22Rv1 (cell line): ENCODE measurements around the gene ZSCAN1.

Source experiments
- ZFX ChIP-seq: fragments of 450-650 bp; IDR thresholded peaks from 2 replicates; pipeline ENCODE4 v1.6.1; 2017; ENCODE audit warnings: antibody characterized with exemption, borderline replicate concordance
- TF ChIP-seq, protein P1 (sequence below): fragments of 450-650 bp; IDR thresholded peaks from 2 replicates; pipeline ENCODE4 v1.5.1; 2017; ENCODE audit warnings: mild to moderate bottlenecking

DNA sequence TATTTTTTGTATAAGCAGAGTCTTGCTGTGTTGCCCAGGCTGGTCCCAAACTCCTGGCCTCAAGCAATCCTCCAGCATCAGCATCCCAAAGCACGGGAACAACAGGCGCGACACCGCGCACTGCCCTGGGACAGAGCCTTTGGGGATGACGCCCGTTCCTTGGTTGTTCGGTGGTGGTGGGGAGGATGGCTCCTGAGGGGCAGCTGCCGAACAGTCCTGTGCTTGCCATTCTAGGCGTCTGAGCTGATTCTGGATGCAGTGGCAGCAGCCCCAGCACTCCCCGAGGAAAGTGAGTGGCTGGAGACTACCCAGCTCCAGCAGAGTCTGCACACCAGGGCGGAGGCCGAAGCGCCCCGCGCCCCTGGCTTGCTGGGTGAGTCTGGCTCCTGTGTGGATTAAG, 18.4 kb downstream of the ZSCAN1 start:
- TF ChIP-seq, protein P1, sequence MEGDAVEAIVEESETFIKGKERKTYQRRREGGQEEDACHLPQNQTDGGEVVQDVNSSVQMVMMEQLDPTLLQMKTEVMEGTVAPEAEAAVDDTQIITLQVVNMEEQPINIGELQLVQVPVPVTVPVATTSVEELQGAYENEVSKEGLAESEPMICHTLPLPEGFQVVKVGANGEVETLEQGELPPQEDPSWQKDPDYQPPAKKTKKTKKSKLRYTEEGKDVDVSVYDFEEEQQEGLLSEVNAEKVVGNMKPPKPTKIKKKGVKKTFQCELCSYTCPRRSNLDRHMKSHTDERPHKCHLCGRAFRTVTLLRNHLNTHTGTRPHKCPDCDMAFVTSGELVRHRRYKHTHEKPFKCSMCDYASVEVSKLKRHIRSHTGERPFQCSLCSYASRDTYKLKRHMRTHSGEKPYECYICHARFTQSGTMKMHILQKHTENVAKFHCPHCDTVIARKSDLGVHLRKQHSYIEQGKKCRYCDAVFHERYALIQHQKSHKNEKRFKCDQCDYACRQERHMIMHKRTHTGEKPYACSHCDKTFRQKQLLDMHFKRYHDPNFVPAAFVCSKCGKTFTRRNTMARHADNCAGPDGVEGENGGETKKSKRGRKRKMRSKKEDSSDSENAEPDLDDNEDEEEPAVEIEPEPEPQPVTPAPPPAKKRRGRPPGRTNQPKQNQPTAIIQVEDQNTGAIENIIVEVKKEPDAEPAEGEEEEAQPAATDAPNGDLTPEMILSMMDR: no peak
- TF ChIP-seq ZFX: no peak
